NCI-H510A treated with DMSO at 0.1 percent for 48 hours (cell line): ENCODE measurements around the gene ZNF549.
A peak's percentile ranks its signal among the peaks of the same experiment; 100 is the strongest.

Source experiments
- DNase-seq: peaks from one replicate; lab custom pipeline; 2025; lab: John Stamatoyannopoulos, UW

ZNF549 gene

DNA sequence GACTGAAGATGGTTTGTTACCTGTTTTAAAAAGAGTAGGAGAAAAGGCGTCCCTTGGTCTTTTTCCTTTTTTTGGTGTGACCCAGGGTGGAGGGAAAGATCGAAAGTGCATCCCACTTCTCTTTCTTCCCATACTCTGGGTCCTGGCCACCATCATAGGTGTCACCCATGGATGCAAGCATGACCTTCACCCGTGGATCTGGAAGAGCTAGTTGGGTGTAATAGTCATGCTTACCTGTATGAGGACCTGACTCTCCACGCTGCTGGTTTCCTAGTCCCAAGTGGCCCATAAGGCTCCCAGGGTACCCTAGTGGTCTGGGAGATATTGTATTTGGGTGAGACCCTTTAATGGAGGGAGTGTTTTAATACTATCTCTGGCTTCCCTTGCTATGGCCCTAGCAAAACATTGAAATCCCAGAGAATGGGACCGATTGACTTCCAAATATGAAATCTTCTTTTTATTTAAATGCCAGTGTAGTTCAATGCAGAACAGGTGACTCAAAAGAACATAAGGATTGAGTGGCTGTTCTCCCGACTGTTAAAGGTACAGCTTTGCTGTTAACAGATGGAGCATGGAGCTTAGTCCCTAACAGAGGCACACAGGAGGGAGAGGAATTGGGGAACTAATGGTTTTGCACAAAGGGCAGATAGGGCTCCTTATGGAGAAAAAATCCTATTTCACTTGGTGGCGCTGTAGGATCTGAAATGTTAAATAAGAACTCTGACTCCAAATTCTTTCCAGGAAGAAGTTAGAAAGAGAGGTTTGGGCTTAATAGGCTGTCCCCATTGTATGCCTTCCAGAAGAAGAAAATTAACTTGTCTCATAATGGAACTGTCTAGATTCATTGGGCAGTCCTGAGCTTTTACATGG, 39.5 kb downstream of the ZNF549 start:
- DNase-seq, result no peak

DNA sequence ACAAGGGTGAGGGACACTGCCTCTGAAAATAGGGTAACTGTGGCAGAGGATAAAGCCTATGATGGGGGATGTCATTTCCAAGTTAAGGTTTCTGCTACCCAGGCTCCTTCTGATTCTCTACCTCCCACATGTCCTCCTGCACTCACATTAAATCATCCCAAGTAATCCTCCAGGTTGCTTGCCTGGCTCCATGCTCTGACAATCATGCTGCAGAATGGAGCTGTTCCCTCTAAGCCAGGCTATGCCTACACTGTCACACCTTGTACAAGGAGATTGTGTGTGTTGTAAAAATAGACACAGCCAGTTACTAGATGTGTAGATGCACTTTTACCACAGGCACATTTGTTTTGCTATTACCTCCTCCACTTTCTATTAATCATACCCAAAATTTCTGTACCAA, 43.6 kb downstream of the ZNF549 start:
- DNase-seq, result no peak

DNA sequence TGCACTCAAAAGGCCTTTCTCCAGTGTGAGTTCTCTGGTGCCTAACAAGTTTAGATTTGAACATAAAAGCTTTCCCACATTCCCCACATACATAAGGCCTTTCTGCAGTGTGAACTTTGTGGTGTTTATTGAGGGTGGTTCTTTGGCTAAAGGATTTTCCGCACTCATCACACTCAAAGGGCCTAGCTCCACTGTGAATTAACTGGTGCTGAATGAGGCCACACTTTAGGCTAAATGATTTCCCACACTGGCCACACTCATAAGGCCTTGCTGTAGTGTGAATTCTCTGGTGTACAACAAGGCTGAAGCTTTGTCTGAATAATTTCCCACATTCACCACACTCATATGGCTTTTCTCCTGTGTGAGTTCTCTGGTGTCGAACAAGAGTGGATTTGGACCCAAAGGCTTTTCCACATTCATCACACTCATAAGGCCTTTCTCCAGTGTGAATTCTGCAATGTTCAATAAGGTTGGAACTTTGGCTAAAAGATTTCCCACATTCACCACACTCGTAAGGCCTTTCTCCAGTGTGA, 45.3 kb downstream of the ZNF549 start:
- DNase-seq, result no peak

DNA sequence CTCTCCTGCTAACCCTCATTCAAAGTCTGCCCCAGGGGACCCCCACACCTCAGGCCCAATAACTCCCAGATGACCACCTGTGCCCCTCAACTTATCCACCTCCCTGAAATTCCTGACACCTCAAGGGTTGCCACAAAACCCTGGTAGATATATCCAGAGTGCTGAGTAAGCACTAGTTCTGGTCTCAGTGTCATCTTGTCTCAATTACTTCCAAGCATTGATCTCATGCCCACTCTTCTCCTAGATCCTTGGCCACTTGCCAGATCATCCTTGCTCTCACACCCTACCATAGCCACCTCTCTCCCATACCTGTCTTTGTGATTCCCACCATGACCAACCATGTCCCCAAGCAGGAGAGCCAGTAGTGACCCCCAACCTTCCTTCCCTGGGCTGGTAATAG, 49.5 kb downstream of the ZNF549 start:
- no peak for DNase-seq

DNA sequence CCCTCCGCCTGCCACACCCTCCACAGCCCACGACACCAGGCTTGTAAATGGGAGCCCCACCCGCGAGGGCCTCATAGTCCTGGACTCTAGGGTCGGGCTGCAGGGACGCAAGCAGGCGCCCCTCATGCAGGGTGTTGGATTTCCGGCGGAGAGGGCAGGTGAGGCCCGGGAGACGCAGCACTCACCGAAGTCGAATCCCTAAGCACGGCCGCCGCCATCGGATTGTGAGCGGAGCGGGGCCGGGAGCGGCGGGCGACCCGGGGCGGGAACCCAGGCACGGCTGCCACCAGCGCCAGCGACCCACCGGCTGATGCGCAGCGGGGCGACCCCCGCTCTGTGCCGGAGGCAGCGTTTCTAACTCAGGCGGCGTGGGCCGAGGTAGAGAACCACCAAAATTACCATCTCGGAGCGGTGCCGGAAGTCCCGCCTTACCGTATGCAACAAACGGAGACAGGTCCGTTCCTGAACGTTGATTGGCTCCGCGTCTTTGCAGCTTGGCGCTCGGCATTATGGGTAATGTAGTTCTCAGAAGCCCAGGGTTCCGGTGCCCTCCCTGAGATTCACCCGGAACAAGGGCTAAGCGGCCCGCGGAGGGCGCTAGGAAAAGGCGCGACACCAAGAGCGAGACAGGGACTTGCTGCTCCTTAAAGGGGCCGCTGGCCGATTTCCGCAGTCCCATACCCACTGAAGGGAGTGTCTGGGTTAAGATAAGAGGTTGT, 51.5 kb downstream of the ZNF549 start, which contains the start of gene ZNF416:
TSS of gene ZNF416 (minus strand) at position 425 of the 719 bp plus-strand sequence. CDS start at position 218, 207 bp downstream.
- DNase-seq, result peak; percentile 95

DNA sequence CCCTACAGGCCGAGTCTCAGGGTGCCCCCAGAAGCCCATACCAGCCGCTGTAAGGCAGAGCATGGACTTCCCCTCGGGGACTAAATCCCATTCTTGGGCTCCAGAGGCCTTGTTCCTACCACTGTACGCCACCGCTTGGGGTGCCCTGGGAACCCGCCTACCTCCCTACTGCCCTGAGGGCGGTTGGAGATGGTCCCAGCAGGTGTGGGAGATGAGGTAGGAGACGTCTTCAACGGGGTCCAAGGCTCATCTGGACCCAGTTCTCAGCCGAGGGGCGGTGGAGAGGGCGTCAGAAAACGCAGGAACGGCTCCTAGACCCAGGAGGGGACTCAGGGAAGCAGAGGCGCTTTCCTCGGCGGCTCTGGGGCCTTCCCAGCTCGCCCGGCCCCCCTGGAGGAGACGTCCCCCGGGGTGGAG, 56.0 kb downstream of the ZNF549 start:
- no peak for DNase-seq

DNA sequence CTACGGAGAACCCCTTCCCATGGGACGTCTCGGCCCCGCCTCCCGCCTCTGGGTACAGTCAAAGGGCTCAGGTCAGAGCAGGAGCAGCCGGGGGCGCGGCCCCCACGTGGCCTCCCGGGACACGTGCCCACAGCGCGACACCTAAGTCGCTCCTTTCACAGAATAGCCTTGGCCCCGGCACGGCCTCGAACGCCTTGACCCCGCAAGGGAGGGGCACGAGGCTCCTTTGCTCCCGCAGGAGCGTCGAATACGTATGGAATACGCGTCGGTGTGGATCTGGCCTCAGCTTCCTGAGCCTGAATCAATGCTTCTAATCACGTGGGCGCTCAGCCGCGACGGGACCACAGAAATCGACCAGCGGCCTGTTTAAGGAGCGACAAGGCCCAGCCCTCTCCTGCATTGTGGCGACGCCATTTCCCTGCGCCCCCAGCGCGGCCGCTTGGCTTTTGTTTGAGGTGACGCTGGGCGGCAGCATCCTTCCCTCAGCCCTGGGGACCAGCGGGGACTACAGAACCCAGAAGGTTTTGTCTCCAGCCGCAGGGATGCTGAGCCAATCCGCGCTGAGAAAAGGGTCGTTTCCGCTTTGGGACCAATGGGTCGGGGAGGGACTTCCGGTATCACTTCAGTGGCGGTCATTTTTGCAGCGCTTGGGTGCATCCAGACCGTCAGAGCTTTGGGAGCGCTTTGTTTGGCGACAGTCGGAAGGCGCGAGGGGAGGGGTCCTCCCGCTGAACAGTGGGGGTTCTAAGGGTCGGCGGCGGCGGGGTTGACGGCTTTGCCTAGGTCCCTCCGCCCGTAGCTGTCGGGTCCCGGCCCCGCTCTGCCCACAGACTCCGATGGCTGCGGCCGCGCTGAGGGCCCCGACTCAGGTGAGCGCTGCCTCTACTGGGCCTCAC, 56.6 kb downstream of the ZNF549 start, which contains the start of gene ZIK1:
TSS of gene ZIK1 (plus strand) at position 625 of the 896 bp plus-strand sequence. CDS start at position 837, 212 bp downstream.
- DNase-seq, result peak; percentile 77

DNA sequence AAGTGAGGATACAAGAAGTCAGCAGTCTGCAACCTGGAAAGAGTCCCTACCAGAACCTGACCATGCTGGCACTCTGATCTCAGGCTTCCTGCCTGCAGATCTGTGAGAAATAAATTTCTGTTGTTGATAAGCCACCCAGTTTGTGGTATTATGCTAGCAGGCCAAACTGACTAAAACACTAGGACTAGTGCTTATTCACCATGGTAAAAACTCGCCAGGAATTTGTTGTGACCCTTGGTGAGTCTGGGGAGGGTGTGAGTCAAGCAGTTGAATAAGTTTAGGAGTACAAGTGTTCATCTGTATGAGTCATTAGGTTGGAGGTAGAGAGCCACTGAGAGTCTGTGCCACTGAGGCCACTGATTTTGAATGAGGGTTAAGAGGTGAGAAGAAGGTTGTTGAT, 60.4 kb downstream of the ZNF549 start:
- DNase-seq, result no peak

DNA sequence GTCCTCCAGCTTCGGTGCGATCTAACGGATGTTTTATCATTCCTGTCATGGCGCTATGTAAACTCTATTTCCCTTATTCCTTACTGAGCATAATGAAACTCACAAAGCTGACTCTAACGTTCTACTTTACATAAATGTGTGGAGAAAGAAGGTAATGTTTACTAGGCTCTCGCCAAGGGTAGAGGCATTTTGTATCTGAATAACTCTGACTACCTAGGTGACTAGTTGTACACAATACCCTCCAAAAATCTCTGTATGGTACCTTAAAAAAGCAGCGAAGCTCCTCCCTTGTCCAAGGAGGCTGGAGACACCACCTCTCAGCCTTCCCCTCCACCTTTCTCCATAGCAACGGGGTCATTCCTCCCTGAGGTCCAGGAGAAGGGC, 72.2 kb downstream of the ZNF549 start:
- no peak for DNase-seq

DNA sequence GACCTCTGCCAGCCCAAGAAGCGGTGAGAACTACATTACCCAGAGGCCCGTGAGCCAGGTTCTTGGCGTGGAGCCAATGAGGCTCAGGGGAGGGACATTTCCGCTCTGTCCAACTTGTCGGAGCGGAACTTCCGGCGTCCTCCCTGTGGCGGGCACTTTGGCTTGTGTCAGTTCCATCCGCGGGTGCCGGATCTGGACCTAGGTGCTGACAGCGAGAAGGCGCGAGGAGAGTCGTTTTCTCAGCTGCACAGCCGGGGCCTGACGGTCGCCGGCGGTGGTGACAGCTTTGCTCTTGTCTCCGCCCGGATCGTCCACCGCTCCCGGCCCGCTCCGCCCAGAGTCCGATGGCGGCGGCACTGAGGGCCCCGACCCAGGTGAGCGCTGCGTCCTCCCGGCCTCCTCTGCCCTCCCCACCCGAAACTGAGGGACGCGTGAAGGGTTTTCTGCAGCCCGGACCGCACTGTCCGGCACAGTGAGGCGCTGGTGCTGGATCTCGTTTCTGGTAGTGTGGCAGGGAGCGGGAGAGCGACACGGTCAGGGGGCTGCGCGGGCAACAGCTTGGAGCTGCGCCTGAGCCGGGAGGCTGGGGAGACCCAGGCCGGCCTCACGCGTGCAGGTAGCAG, 72.7 kb downstream of the ZNF549 start, which contains the start of gene ZNF530:
TSS of gene ZNF530 (plus strand) at position 125 of the 623 bp plus-strand sequence. CDS start 4,461 bp downstream, outside the sequence.
- peak; percentile 81 for DNase-seq

DNA sequence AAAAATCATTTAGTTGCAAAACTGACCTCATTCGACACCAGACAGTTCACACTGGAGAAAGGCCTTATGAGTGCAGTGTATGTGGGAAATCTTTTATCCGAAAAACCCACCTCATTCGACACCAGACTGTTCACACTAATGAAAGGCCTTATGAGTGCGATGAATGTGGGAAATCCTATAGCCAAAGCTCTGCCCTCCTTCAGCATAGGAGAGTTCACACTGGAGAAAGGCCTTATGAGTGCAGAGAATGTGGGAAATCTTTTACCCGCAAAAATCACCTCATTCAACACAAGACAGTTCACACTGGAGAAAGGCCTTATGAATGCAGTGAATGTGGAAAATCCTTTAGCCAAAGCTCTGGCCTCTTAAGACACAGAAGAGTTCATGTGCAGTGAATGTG, 79.8 kb downstream of the ZNF549 start:
- DNase-seq, result no peak
